ENCODE results near the gene TMEM92.

GRCh38 chr17:50312308-50312707 is 38.0 kb downstream of the TMEM92 start:
- TF ChIP-seq CTCF (IDR thresholded peaks at IDR 0.05), result no peak
- no peak for TF ChIP-seq POLR2A (IDR thresholded peaks at IDR 0.05)

All from esophagus squamous epithelium (tissue), 4 donors.